ENCODE results near the gene BMX. TPM values are rescaled to one million over a fixed set of nuclear protein-coding genes. Genes with fewer than 3 reads are reported as not detected.

Gene BMX
- total RNA-seq, 2 experiments from 2014 or later: not detected

DNA sequence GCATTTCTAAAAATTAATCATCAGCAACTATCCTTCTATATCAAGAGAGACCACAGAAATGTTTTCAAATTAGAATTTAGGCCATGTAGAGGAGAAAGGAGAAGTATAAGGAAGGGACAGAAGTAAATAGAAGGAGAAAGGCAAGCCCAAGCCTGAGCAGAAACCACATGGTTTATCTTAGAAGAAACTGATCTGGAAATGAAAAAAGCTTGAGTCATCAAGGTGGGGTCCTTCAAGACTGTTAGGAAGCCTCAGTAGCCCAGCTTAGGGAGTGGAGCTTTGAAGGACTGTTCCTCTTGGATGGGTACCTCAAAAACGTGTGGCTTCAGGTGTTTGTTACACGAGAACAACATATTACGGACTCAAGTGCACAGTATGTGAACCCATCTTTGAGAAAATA lies 4.5 kb downstream of the BMX start:
- no peak overlapping the region for H3K27ac Mint-ChIP-seq

DNA sequence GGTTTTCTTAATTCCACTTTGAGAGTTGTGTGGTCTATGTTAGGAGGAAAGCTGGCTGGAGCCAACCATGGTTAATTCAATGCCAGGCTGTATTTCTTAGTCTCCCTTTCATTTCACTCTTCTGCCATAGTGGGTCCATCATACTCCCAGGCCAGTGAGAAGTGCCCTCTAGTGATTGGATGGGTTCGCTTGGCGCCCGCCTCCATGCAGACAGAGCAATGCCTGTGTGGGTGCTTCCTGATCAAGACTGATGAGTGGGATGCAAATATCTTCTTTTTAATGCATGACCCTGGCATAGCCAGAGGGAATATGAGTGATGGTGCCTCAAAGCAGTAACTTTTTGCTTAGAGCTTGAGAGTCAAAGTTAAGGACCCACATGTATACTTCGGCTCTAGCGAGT lies 6.4 kb downstream of the BMX start:
- ATAC-seq (no peak), DNase-seq (no peak)
- ChIA-PET POLR2A (no interaction called here), CTCF (interaction anchor here (1.0 kb wide), 1 partner anchor 152 kb away, joined by 3 read pairs; no protein-coding TSS in a partner anchor)
- H3K4me1 Mint-ChIP-seq: no peaks in the 10 kb centered on the region
- peaks cover 6% of the 10 kb centered on the region for H3K27me3 Mint-ChIP-seq
- intact Hi-C loops (cut with DNase I, micrococcal nuclease): no loop called here
- no peaks in the 10 kb centered on the region for H3K36me3 Mint-ChIP-seq (ENCODE audit: low read depth)
- no peak overlapping the region for H3K4me3 Mint-ChIP-seq
- no peaks in the 10 kb centered on the region for H3K9me3 Mint-ChIP-seq (ENCODE audit: low read depth)
- no peak overlapping the region for H3K27ac Mint-ChIP-seq

More for the DNA sequence above, 4.5 kb downstream of the BMX start:
- H3K36me3 Mint-ChIP-seq (ENCODE audit: low read depth): no peaks in the 10 kb centered on the region
- H3K9me3 Mint-ChIP-seq (ENCODE audit: low read depth): no peaks in the 10 kb centered on the region
- intact Hi-C loops (cut with DNase I, micrococcal nuclease): no loop called here
- ChIA-PET CTCF (no interaction called here), POLR2A (no interaction called here)
- no peaks in the 10 kb centered on the region for H3K4me1 Mint-ChIP-seq
- no peak overlapping the region for H3K4me3 Mint-ChIP-seq
- peaks cover 6% of the 10 kb centered on the region for H3K27me3 Mint-ChIP-seq
- DNase-seq: no peak
- no peak for ATAC-seq

DNA sequence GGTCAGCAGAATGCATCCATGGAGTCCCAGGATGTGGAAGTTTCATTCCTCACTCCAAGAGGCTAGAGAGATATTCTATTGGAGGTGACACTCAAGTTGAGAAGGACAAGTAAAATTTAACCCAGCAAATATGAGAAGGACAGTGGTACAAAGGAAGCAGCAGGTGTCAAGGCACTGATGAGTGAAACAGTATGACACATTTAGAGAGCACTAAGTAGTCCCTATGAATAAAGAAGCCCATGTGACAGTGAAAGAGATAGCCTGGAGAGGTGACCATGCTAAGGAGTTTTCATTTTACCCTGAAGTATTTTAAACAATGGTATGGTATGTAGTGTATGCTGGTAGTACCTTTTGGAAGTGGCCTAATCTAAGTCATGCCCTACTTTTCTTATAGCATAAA lies 9.2 kb downstream of the BMX start:
- DNase-seq (no peak), ATAC-seq (no peak)
- Mint-ChIP-seq H3K4me3 (no peak overlapping the region), H3K9me3 (ENCODE audit: low read depth) (no peaks in the 10 kb centered on the region), H3K36me3 (ENCODE audit: low read depth) (no peaks in the 10 kb centered on the region), H3K27ac (no peak overlapping the region), H3K4me1 (no peaks in the 10 kb centered on the region), H3K27me3 (peaks cover 4% of the 10 kb centered on the region)
- POLR2A ChIA-PET: no interaction called here
- CTCF ChIA-PET: no interaction called here
- intact Hi-C loops (cut with DNase I, micrococcal nuclease): no loop called here

DNA sequence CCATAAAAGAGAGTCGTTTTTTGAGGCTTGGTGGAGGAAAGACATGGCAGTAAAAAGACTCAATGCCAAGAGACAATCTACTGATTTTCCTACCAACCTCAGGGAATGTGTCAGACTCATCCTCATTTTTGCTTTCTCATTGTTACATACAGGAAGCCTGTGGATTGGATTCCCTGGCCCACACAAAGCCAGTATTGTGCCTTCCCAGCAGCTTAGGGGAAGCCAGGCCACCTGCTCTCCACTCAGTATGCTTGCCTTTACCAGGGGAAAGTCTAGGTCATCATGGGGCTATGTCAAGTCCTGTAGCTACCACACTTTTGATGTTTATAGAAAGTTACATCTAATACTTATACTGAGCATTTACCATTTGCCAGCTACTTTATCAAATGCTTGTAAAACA lies 11.0 kb downstream of the BMX start:
- Mint-ChIP-seq H3K4me3 (no peak overlapping the region), H3K27ac (no peak overlapping the region), H3K36me3 (ENCODE audit: low read depth) (no peaks in the 10 kb centered on the region), H3K9me3 (ENCODE audit: low read depth) (no peaks in the 10 kb centered on the region), H3K4me1 (no peaks in the 10 kb centered on the region), H3K27me3 (peaks cover 3% of the 10 kb centered on the region)
- intact Hi-C loops (cut with DNase I, micrococcal nuclease): no loop called here
- CTCF ChIA-PET: no interaction called here
- DNase-seq (no peak), ATAC-seq (no peak)
- POLR2A ChIA-PET: no interaction called here

DNA sequence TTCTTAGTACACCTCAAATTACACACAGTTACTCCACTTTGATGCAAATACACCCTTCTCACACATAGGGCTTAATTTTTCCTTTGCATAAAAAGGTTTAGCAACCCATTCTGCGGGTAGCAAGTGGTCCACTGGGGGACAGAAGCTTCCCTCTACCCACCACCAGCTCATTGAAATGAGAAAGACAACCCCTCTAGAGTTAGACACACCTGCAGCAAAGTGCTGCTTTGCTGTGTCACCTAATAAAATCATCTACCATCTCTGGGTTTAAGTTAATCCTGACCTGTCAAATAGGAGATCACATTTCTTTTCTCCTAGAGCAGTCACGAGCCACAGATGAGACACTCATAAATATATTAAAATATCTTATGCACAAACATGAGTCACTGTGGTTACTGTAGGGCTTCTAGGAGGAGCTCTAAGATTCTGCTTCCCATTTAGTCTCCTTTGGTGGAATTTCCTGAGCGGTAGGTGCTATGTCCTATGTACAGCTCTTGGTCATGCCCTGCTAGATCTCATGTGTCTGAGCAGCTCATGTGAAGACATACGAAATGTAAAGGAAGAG lies 11.9 kb downstream of the BMX start:
- CTCF ChIA-PET: no interaction called here

DNA sequence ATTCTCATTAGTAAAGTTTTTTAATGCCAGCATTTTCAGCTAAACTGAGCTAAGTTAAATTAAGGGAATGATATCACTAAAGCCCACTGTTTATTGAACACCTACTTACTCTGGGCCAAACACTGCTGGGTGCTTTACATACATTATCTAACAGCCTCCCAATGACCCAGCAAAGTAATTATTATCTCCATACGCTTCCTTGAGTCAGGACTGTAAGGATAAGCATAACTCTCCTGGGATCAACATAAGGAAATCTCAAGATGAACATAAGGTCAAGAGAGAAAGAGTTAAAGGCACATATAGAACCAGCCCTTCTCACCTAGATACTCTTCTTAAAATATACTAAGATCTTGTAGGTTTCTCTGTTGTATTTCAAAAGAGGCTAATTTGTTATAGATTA lies 13.7 kb downstream of the BMX start:
- no peak for ATAC-seq
- no peak overlapping the region for H3K4me3 Mint-ChIP-seq
- H3K36me3 Mint-ChIP-seq (ENCODE audit: low read depth): no peaks in the 10 kb centered on the region
- ChIA-PET POLR2A (no interaction called here), CTCF (no interaction called here)
- intact Hi-C loops (cut with DNase I, micrococcal nuclease): no loop called here
- H3K27ac Mint-ChIP-seq: no peak overlapping the region
- no peaks in the 10 kb centered on the region for H3K4me1 Mint-ChIP-seq
- H3K9me3 Mint-ChIP-seq (ENCODE audit: low read depth): no peaks in the 10 kb centered on the region
- no peak for DNase-seq
- H3K27me3 Mint-ChIP-seq: peaks cover 3% of the 10 kb centered on the region

More for the DNA sequence above, 11.9 kb downstream of the BMX start:
- Mint-ChIP-seq H3K36me3 (ENCODE audit: low read depth) (no peaks in the 10 kb centered on the region), H3K4me3 (no peak overlapping the region), H3K4me1 (no peaks in the 10 kb centered on the region), H3K27me3 (peaks cover 3% of the 10 kb centered on the region), H3K27ac (no peak overlapping the region), H3K9me3 (ENCODE audit: low read depth) (no peaks in the 10 kb centered on the region)
- intact Hi-C loops (cut with DNase I, micrococcal nuclease): no loop called here
- DNase-seq (no peak), ATAC-seq (no peak)
- POLR2A ChIA-PET: no interaction called here

DNA sequence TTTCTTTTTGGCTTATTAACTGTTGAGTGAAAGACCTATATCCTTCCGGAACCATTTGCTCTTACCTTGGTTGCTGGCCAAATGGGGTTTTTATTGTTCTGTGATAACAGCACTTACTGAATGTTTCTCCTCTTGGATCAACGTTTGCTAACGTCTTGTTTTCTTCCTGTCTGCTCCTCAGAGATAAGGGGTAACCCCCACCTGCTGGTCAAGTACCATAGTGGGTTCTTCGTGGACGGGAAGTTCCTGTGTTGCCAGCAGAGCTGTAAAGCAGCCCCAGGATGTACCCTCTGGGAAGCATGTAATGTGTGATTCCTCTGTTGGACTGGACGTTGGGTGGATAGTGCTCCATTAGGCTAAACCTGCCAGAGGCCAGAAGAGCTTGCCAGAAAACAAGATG lies 15.3 kb downstream of the BMX start:
- Mint-ChIP-seq H3K4me1 (no peaks in the 10 kb centered on the region), H3K9me3 (ENCODE audit: low read depth) (no peaks in the 10 kb centered on the region), H3K27me3 (no peaks in the 10 kb centered on the region), H3K36me3 (ENCODE audit: low read depth) (no peaks in the 10 kb centered on the region), H3K4me3 (no peak overlapping the region), H3K27ac (no peak overlapping the region)
- intact Hi-C loops (cut with DNase I, micrococcal nuclease): no loop called here
- DNase-seq (no peak), ATAC-seq (no peak)
- ChIA-PET CTCF (no interaction called here), POLR2A (no interaction called here)

DNA sequence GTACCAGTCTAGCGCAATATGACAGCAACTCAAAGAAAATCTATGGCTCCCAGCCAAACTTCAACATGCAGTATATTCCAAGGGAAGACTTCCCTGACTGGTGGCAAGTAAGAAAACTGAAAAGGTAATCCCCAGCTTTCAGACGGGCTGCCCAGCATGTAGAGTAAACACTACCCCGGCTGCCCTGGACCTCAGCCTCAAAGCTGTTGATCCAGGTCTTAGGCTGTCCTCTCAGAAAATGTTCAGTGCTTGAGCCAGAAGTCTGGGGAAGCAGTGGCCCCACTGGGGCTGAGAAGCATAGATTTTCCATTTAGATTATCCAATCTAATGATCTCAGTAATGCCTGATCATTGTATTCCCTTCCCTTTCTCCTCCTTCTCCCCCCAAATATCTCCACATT lies 21.9 kb downstream of the BMX start:
- H3K27me3 Mint-ChIP-seq: peaks cover 3% of the 10 kb centered on the region
- DNase-seq (no peak), ATAC-seq (no peak)
- no peaks in the 10 kb centered on the region for H3K9me3 Mint-ChIP-seq (ENCODE audit: low read depth)
- H3K27ac Mint-ChIP-seq: no peak overlapping the region
- H3K4me1 Mint-ChIP-seq: no peaks in the 10 kb centered on the region
- intact Hi-C loops (cut with DNase I, micrococcal nuclease): no loop called here
- POLR2A ChIA-PET: no interaction called here
- no peak overlapping the region for H3K4me3 Mint-ChIP-seq
- no peaks in the 10 kb centered on the region for H3K36me3 Mint-ChIP-seq (ENCODE audit: low read depth)
- CTCF ChIA-PET: no interaction called here

DNA sequence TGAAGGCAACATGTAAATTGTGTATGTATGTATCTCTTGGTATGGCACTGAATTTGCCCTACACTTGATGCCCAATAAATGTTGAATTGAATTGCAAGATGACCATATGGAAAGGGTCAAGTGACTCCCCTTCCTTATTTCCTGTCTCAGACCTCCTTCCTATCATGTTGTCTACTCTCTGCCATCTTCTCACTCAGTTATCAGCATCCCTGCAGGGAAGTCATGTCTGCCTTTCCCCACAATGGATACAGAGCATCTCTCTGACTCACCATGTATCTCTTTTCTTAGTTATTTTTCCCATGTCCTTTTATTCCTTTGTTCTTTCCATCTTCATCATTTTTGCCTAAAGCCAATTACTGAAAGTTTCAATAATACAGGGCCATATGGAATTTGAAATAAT lies 22.5 kb downstream of the BMX start:
- ATAC-seq (no peak), DNase-seq (no peak)
- POLR2A ChIA-PET: no interaction called here
- Mint-ChIP-seq H3K27me3 (peaks cover 3% of the 10 kb centered on the region), H3K4me1 (no peaks in the 10 kb centered on the region), H3K9me3 (ENCODE audit: low read depth) (no peaks in the 10 kb centered on the region), H3K27ac (no peak overlapping the region), H3K36me3 (ENCODE audit: low read depth) (no peaks in the 10 kb centered on the region), H3K4me3 (no peak overlapping the region)
- CTCF ChIA-PET: no interaction called here
- intact Hi-C loops (cut with DNase I, micrococcal nuclease): no loop called here

DNA sequence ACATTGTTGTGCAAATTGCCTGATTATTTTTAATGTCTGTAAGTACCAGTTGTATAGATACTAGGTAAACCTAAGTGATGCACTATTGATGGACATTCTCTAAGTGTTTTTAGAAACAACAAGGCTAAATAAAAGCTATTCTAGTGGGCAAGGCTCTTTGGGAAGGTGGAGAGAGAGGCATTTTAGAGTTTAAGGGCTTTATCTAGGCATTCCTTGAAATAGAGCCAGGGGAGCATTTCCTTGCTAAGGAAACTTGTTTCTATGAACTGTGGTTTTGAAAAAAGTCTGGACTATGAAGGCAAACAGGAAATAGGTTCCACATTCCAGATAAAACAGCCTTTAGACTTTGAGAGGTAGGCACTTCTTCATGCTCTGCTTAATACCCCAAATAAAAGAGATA lies 23.8 kb downstream of the BMX start:
- Mint-ChIP-seq H3K4me1 (no peaks in the 10 kb centered on the region), H3K27me3 (peaks cover 3% of the 10 kb centered on the region), H3K4me3 (no peak overlapping the region), H3K9me3 (ENCODE audit: low read depth) (no peaks in the 10 kb centered on the region), H3K27ac (no peak overlapping the region), H3K36me3 (ENCODE audit: low read depth) (no peaks in the 10 kb centered on the region)
- no peak for ATAC-seq
- intact Hi-C loops (cut with DNase I, micrococcal nuclease): no loop called here
- POLR2A ChIA-PET: no interaction called here
- DNase-seq: no peak
- CTCF ChIA-PET: no interaction called here

DNA sequence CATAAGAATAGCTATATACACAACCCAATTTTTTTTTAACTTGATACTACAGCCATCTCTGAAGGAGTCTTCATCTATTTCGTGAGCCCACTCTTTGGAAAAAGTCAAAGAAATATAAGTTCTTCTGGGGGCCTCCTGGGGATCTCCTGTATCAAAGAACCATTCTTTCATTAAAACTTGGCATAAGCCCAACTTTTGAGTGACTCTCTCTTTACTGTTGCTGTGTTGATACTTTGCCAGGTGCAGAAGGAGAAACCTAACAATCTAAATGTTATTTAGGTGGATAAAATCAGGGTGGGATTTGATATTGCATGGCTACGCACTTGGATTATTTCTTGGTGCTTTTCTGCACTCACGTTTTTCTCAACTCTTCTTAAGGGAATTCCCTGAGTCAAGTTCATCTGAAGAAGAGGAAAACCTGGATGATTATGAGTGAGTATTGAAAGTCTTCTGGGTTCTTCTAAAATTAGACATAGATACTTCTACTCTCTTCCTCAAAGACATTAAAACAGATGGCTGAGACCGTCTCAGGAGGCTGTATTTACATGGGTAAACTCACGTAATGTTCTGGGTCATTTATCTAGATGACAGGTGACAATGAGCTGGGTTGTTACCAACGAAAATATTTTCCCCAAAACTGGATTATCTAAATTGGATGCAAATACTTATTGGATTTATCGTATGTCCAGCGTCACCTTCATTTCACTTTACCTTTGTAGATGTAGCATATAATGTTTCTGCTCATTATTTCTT lies 25.2 kb downstream of the BMX start:
- ChIA-PET POLR2A (no interaction called here), CTCF (no interaction called here)
- Mint-ChIP-seq H3K36me3 (ENCODE audit: low read depth) (no peaks in the 10 kb centered on the region), H3K27ac (no peak overlapping the region), H3K4me1 (no peaks in the 10 kb centered on the region), H3K9me3 (ENCODE audit: low read depth) (no peaks in the 10 kb centered on the region), H3K4me3 (no peak overlapping the region), H3K27me3 (peaks cover 3% of the 10 kb centered on the region)
- intact Hi-C loops (cut with DNase I, micrococcal nuclease): no loop called here
- no peak for DNase-seq
- no peak for ATAC-seq

DNA sequence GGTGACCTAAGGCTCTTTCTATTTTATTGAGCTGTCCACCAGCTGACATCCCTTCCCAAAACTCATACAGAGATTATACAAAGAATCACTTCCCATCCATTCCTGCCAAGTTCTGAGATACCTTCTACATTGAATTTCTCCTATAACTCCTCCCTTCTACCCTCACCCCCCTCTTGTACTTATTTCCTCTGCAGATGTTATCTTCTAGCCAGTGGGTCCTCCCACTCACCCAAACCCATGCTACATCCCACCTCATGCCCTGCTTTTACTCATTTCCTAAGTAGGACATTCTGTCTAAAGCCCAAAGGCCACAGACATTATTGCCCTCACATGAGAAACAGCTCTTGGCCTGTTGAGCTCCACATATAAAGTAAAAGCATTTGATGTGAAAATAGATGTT lies 28.6 kb downstream of the BMX start:
- CTCF ChIA-PET: no interaction called here
- no peaks in the 10 kb centered on the region for H3K9me3 Mint-ChIP-seq (ENCODE audit: low read depth)
- no peak for ATAC-seq
- H3K4me1 Mint-ChIP-seq: no peaks in the 10 kb centered on the region
- no peaks in the 10 kb centered on the region for H3K27me3 Mint-ChIP-seq
- no peak overlapping the region for H3K4me3 Mint-ChIP-seq
- H3K36me3 Mint-ChIP-seq (ENCODE audit: low read depth): no peaks in the 10 kb centered on the region
- intact Hi-C loops (cut with DNase I, micrococcal nuclease): no loop called here
- DNase-seq: no peak
- POLR2A ChIA-PET: no interaction called here
- no peak overlapping the region for H3K27ac Mint-ChIP-seq

DNA sequence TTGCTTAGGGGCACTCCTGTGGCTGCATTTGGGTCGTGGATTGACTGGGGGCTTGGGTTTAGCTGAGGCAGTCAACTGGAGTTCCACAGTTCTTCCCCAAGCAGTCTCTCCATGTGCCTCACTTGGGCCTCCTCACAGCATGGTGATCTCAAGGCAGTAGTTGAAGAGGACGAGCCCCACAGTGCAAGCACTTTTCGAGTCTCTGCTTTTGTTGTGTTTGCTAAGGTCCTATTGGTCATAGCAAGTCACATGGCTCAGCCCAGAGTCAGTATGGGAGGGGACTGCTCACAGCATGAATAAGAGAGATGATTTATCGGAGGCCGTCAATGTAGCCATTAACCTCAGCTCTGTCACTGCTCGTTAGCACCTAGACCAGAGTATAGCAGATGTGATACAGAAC lies 29.7 kb downstream of the BMX start:
- Mint-ChIP-seq H3K27me3 (no peaks in the 10 kb centered on the region), H3K4me1 (no peaks in the 10 kb centered on the region), H3K36me3 (ENCODE audit: low read depth) (no peaks in the 10 kb centered on the region), H3K27ac (no peak overlapping the region), H3K9me3 (ENCODE audit: low read depth) (no peaks in the 10 kb centered on the region), H3K4me3 (no peak overlapping the region)
- ATAC-seq (no peak), DNase-seq (no peak)
- POLR2A ChIA-PET: no interaction called here
- intact Hi-C loops (cut with DNase I, micrococcal nuclease): no loop called here
- CTCF ChIA-PET: no interaction called here

Data from activated CD4-positive, alpha-beta T cell treated with anti-CD3 and anti-CD28 coated beads for 36 hours (primary cell).